SK-N-SH treated with all-trans-retinoic acid at 6 μM for 48 hours (cell line): Measurements from ENCODE around the gene PLXNA3.

Experiments
- ATAC-seq: fragments of 200-7000 bp; cut with Tn5 transposase; 3 replicates; pipeline ENCODE4 v1.9.1; 2020; ENCODE audit warnings: mild to moderate bottlenecking, moderate library complexity
- ARNTL ChIP-seq: fragments of 450-650 bp; formaldehyde crosslinking; IDR thresholded peaks from 2 replicates; pipeline ENCODE4 v1.5.0; 2020; ENCODE audit warnings: low read depth, mild to moderate bottlenecking, moderate library complexity, borderline replicate concordance
- BACH2 ChIP-seq: fragments of 250-450 bp; sonication (Bioruptor Pico); IDR thresholded peaks from 2 replicates; pipeline ENCODE4 v1.9.0; 2021; ENCODE audit warnings: mild to moderate bottlenecking, borderline replicate concordance
- CSDC2 ChIP-seq: fragments of 250-450 bp; sonication (Bioruptor Pico); IDR thresholded peaks from 2 replicates; pipeline ENCODE4 v1.5.0; 2020; ENCODE audit warnings: mild to moderate bottlenecking, moderate library complexity
- ESRRG ChIP-seq: fragments of 250-450 bp; sonication (Bioruptor Pico); IDR thresholded peaks from 2 replicates; pipeline ENCODE4 v1.6.1; 2021; ENCODE audit warnings: mild to moderate bottlenecking
- GLIS3 ChIP-seq: fragments of 250-450 bp; sonication (Bioruptor Pico); IDR thresholded peaks from 2 replicates; pipeline ENCODE4 v1.5.0; 2020; ENCODE audit warnings: mild to moderate bottlenecking, moderate library complexity
- ISL1 ChIP-seq: fragments of 250-450 bp; sonication (Bioruptor Pico); IDR thresholded peaks from 2 replicates; pipeline ENCODE4 v2.1.2; 2022; ENCODE audit warnings: mild to moderate bottlenecking, moderate library complexity
- PPARA ChIP-seq: fragments of 250-450 bp; sonication (Bioruptor Pico); IDR thresholded peaks from 2 replicates; pipeline ENCODE4 v1.5.0; 2020; ENCODE audit warnings: mild to moderate bottlenecking, borderline replicate concordance
- RARB ChIP-seq: fragments of 250-450 bp; sonication (Bioruptor Pico); IDR thresholded peaks from 2 replicates; pipeline ENCODE4 v1.8.0; 2021; ENCODE audit warnings: mild to moderate bottlenecking, moderate library complexity
- SNAI2 ChIP-seq: fragments of 250-450 bp; sonication (Bioruptor Pico); IDR thresholded peaks from 2 replicates; pipeline ENCODE4 v1.5.0; 2020; ENCODE audit warnings: mild to moderate bottlenecking, moderate library complexity
- TCF4 ChIP-seq: fragments of 250-450 bp; sonication (Bioruptor Pico); IDR thresholded peaks from 2 replicates; pipeline ENCODE4 v1.8.0; 2021; ENCODE audit warnings: mild to moderate bottlenecking, moderate library complexity, borderline replicate concordance
- ZC3H10 ChIP-seq: fragments of 250-450 bp; sonication (Bioruptor Pico); IDR thresholded peaks from 2 replicates; pipeline ENCODE4 v1.5.1; 2021; ENCODE audit warnings: mild to moderate bottlenecking, moderate library complexity
- ZFP3 ChIP-seq: fragments of 250-450 bp; sonication (Bioruptor Pico); IDR thresholded peaks from 2 replicates; pipeline ENCODE4 v1.5.0; 2020; ENCODE audit warnings: mild to moderate bottlenecking, moderate library complexity
- ZNF565 ChIP-seq: fragments of 450-650 bp; formaldehyde crosslinking; conservative IDR thresholded peaks from 2 replicates; pipeline ENCODE4 v1.5.0; 2020; ENCODE audit warnings: low read depth, mild to moderate bottlenecking, moderate library complexity
- ZNF70 ChIP-seq: fragments of 450-650 bp; formaldehyde crosslinking; IDR thresholded peaks from 2 replicates; pipeline ENCODE4 v1.5.0; 2020; ENCODE audit warnings: mild to moderate bottlenecking, moderate library complexity
- ZNF8 ChIP-seq: fragments of 450-650 bp; formaldehyde crosslinking; IDR thresholded peaks from 2 replicates; pipeline ENCODE4 v1.5.0; 2020; ENCODE audit warnings: mild to moderate bottlenecking, moderate library complexity
- TF ChIP-seq, protein P1 (sequence below): fragments of 250-450 bp; sonication (Bioruptor Pico); IDR thresholded peaks from 2 replicates; pipeline ENCODE4 v1.5.0; 2020; ENCODE audit warnings: mild to moderate bottlenecking, moderate library complexity
- TF ChIP-seq, protein P2 (sequence below): fragments of 250-450 bp; sonication (Bioruptor Pico); IDR thresholded peaks from 2 replicates; pipeline ENCODE4 v1.8.0; 2021; ENCODE audit warnings: low read depth, mild to moderate bottlenecking, moderate library complexity, borderline replicate concordance
- TF ChIP-seq, protein P3 (sequence below): fragments of 250-450 bp; sonication (Bioruptor Pico); IDR thresholded peaks from 2 replicates; pipeline ENCODE4 v1.5.1; 2020; ENCODE audit warnings: low read depth, mild to moderate bottlenecking, moderate library complexity
- TF ChIP-seq, protein P4 (sequence below): fragments of 250-450 bp; sonication (Bioruptor Pico); IDR thresholded peaks from 2 replicates; pipeline ENCODE4 v1.5.1; 2021; ENCODE audit warnings: mild to moderate bottlenecking, moderate library complexity

The PLXNA3 gene

DNA sequence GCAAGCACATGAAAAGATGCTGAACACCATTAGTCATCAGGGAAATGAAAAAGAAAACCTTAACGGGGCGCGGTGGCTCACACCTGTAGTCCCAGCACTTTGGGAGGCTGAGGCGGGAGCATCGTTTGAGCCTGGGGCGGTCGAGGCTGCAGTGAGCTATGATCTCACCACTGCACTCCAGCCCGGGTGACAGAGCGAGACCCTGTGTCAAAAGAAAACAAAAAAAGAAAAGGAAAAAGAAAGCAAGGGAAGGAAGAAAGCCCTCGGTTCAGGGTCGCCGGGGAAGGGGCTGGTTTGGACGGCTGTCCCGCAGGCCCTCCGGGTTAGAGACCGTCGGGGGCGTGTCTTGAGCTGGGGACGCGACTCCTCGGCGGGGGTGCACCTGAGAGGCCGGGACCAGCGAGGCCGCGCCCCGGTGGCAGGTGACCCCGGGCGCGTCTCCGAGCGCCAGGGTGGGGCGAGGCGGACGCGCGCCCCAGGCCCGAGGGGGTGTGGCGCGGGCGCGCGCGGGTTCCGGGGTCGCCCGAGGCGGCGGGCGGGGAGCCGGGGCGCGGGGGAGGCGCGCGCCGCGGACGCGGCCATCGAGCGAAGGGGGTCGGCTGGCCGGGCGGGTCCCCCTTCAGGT is 478 bp upstream of the PLXNA3 start:
- TF ChIP-seq SNAI2 (CRISPR knock-in tag), result no peak
- TF ChIP-seq, protein P1, sequence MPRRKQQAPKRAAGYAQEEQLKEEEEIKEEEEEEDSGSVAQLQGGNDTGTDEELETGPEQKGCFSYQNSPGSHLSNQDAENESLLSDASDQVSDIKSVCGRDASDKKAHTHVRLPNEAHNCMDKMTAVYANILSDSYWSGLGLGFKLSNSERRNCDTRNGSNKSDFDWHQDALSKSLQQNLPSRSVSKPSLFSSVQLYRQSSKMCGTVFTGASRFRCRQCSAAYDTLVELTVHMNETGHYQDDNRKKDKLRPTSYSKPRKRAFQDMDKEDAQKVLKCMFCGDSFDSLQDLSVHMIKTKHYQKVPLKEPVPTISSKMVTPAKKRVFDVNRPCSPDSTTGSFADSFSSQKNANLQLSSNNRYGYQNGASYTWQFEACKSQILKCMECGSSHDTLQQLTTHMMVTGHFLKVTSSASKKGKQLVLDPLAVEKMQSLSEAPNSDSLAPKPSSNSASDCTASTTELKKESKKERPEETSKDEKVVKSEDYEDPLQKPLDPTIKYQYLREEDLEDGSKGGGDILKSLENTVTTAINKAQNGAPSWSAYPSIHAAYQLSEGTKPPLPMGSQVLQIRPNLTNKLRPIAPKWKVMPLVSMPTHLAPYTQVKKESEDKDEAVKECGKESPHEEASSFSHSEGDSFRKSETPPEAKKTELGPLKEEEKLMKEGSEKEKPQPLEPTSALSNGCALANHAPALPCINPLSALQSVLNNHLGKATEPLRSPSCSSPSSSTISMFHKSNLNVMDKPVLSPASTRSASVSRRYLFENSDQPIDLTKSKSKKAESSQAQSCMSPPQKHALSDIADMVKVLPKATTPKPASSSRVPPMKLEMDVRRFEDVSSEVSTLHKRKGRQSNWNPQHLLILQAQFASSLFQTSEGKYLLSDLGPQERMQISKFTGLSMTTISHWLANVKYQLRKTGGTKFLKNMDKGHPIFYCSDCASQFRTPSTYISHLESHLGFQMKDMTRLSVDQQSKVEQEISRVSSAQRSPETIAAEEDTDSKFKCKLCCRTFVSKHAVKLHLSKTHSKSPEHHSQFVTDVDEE (CRISPR knock-in tag), result no peak
- no peak for TF ChIP-seq ISL1 (CRISPR knock-in tag)
- TF ChIP-seq, protein P2, sequence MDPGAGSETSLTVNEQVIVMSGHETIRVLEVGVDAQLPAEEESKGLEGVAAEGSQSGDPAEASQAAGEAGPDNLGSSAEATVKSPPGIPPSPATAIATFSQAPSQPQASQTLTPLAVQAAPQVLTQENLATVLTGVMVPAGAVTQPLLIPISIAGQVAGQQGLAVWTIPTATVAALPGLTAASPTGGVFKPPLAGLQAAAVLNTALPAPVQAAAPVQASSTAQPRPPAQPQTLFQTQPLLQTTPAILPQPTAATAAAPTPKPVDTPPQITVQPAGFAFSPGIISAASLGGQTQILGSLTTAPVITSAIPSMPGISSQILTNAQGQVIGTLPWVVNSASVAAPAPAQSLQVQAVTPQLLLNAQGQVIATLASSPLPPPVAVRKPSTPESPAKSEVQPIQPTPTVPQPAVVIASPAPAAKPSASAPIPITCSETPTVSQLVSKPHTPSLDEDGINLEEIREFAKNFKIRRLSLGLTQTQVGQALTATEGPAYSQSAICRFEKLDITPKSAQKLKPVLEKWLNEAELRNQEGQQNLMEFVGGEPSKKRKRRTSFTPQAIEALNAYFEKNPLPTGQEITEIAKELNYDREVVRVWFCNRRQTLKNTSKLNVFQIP (CRISPR knock-in tag), result no peak
- TF ChIP-seq ESRRG (CRISPR knock-in tag), result no peak
- TF ChIP-seq ZNF8 (CRISPR knock-in tag), result no peak
- no peak for TF ChIP-seq BACH2
- no peak for TF ChIP-seq RARB (CRISPR knock-in tag)
- no peak for TF ChIP-seq TCF4 (CRISPR knock-in tag)
- no peak for TF ChIP-seq ZC3H10 (CRISPR knock-in tag)
- TF ChIP-seq ZNF70 (CRISPR knock-in tag), result no peak
- TF ChIP-seq, all 23 proteins: peak for 0
- no peak; the same call in 2 of the 3 replicates for ATAC-seq

DNA sequence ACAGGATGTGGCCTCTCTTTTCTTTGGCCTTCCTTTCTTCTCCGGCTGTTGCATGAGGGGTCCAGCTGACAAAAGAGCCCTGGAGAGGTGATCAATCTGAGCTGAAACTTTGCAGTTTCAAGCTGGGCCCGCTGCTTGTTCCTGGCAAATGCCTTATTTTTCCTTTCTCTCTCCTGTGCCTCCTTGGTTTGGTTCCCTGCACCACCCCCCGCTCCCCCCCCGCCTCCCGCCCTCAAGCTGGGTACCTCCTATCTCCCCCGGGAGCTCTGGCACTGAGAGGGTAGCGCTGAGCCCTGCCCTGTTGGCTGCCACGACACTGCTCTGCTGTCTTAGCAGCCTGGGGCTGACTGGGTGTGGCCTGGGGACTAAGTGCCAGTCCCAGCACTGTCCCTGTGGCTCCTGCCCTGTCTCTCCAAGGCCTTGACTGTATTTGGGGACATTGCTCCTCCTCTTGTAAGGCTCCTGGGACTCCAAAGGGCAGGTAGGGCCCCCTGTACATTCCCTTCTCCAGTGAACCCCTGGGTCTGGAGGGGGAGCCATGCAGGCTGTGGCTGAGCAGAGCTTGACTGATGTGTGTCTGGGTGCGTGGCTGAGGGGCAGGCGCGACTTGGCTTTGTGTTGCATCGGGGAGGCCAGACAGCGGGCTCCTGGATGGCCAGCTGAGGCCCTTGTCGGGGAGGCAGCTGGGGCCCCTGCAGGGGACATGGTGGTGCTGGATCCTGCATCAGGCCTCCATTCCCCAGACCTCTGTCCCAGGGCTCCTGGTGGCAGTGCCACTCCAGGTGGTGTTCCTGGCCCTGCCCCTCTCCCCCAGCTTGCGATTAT is 1.1 kb downstream of the PLXNA3 start:
- ATAC-seq, result peak; percentile 74

DNA sequence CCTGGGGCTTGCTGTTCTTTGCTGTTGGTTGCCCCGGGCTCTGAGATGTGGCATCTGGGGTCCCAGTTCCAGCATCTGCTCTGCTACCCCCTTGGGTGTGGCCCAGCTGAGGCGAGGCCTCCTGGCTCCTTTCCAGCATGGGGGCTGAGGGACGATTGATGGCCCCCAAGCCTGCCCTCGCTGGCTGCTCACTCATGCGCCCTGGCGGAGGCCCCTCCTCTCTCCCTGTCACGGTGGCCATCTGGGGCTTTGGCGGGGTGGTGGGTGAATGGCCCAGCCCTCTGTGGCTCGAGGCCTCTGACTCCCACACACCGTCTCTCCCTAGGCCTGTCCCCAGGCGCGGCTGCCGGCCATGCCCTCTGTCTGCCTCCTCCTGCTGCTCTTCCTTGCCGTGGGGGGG is 1.8 kb downstream of the PLXNA3 start:
- peak; percentile 11 for ATAC-seq
- TF ChIP-seq, protein P3, sequence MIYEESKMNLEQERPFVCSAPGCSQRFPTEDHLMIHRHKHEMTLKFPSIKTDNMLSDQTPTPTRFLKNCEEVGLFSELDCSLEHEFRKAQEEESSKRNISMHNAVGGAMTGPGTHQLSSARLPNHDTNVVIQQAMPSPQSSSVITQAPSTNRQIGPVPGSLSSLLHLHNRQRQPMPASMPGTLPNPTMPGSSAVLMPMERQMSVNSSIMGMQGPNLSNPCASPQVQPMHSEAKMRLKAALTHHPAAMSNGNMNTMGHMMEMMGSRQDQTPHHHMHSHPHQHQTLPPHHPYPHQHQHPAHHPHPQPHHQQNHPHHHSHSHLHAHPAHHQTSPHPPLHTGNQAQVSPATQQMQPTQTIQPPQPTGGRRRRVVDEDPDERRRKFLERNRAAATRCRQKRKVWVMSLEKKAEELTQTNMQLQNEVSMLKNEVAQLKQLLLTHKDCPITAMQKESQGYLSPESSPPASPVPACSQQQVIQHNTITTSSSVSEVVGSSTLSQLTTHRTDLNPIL (CRISPR knock-in tag), result no peak
- no peak for TF ChIP-seq GLIS3 (CRISPR knock-in tag)
- TF ChIP-seq, protein P4, sequence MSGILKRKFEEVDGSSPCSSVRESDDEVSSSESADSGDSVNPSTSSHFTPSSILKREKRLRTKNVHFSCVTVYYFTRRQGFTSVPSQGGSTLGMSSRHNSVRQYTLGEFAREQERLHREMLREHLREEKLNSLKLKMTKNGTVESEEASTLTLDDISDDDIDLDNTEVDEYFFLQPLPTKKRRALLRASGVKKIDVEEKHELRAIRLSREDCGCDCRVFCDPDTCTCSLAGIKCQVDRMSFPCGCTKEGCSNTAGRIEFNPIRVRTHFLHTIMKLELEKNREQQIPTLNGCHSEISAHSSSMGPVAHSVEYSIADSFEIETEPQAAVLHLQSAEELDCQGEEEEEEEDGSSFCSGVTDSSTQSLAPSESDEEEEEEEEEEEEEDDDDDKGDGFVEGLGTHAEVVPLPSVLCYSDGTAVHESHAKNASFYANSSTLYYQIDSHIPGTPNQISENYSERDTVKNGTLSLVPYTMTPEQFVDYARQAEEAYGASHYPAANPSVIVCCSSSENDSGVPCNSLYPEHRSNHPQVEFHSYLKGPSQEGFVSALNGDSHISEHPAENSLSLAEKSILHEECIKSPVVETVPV, result no peak
- no peak for TF ChIP-seq RARB (CRISPR knock-in tag)
- no peak for TF ChIP-seq TCF4 (CRISPR knock-in tag)

More for the DNA sequence above, 1.1 kb downstream of the PLXNA3 start:
- TF ChIP-seq ZFP3 (CRISPR knock-in tag) (peak; percentile 75; the same call in 1 of the 2 replicates), BACH2 (no peak)

DNA sequence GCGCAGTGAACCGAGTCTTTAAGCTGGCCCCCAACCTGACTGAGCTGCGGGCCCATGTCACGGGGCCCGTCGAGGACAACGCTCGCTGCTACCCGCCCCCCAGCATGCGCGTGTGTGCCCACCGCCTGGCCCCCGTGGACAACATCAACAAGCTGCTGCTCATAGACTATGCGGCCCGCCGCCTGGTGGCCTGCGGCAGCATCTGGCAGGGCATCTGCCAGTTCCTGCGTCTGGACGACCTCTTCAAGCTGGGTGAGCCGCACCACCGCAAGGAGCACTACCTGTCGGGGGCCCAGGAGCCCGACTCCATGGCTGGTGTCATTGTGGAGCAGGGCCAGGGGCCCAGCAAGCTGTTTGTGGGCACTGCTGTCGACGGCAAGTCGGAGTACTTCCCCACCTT is 2.2 kb downstream of the PLXNA3 start:
- TF ChIP-seq TCF4 (CRISPR knock-in tag) (no peak), ESRRG (CRISPR knock-in tag) (no peak), ZNF70 (CRISPR knock-in tag) (no peak), RARB (CRISPR knock-in tag) (no peak)
- TF ChIP-seq, protein P3 (CRISPR knock-in tag), result no peak
- no peak for ATAC-seq

DNA sequence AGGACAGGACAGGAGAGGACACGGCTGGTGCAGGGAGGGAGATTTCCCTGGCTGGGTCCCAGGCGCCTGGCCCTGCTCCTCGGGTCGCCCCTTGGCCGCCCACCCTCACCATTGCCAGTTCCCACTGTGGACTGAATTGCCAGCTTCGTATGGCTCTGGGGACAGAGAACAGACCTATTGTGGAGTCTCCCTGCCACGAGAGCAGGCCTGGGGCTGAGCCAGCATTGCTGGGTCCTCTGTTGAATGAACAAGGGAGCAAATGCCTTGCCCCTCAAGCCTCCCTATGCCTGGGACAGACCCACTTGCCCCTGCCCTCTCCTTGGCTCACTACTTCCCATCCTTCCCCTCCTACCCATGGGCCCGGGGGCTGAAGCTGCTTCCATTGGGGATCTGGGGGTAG is 4.3 kb downstream of the PLXNA3 start:
- no peak for ATAC-seq
- TF ChIP-seq BACH2 (no peak), ARNTL (CRISPR knock-in tag) (no peak), ZFP3 (CRISPR knock-in tag) (no peak), CSDC2 (CRISPR knock-in tag) (no peak), ZNF565 (CRISPR knock-in tag) (no peak), PPARA (no peak)
- TF ChIP-seq, protein P1 (CRISPR knock-in tag), result no peak
- TF ChIP-seq, protein P3 (CRISPR knock-in tag), result no peak
